ENCODE data around the gene SMPDL3A.

The SMPDL3A gene

DNA sequence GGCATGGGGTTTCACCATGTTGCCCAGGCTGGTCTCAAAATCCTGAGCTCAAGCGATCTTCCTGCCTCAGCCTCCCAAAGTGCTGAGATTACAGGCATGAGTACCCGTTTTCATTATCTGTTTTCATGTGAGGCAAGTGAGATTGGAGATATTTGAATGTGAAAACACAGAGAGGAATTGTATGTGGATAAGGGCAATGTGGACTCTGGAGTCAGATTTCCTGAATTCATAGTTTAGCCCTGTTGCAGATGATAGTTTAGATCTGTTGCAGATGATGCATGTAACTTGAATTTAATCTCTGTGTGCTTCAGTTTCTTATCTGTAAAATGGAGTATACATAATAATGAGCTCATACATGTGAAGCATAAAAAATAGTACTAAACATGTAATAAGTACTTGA lies 3.7 kb downstream of the SMPDL3A start:
- Histone ChIP-seq H3K4me3 (replicated peaks; ENCODE audit: low read depth, low read length) (no peak overlapping the region), H3K36me3 (ENCODE audit: control insufficient read depth, insufficient read depth, low read length) (no peaks in the 10 kb centered on the region), H3K27me3 (replicated peaks; ENCODE audit: control insufficient read depth, insufficient read depth, low read length) (no peaks in the 10 kb centered on the region)
- DNase-seq (ENCODE audit: extremely low read depth, insufficient read length), result no peak
- TF ChIP-seq, protein P1, sequence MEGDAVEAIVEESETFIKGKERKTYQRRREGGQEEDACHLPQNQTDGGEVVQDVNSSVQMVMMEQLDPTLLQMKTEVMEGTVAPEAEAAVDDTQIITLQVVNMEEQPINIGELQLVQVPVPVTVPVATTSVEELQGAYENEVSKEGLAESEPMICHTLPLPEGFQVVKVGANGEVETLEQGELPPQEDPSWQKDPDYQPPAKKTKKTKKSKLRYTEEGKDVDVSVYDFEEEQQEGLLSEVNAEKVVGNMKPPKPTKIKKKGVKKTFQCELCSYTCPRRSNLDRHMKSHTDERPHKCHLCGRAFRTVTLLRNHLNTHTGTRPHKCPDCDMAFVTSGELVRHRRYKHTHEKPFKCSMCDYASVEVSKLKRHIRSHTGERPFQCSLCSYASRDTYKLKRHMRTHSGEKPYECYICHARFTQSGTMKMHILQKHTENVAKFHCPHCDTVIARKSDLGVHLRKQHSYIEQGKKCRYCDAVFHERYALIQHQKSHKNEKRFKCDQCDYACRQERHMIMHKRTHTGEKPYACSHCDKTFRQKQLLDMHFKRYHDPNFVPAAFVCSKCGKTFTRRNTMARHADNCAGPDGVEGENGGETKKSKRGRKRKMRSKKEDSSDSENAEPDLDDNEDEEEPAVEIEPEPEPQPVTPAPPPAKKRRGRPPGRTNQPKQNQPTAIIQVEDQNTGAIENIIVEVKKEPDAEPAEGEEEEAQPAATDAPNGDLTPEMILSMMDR (IDR thresholded peaks at IDR 0.05; ENCODE audit: insufficient read depth, low read length, poor library complexity, severe bottlenecking), result no peak

DNA sequence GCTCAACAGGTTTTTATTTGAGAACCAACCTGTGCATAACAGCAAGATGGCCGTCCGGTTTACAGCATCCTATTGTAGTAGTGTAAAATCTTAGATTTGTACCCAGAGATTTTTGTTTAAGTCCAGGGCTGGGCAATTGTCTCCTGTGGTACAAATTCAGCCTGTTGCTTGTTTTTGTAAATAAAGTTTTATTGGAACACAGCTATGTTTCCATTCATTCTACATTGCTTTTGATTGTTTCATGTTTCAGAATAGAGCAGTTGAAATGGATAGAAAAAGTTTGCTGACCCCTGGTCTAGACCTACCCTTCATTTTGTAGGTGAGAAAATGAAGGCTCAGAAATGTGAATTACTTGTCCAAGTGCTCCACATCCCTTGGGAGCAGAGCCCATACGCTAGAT lies 8.5 kb downstream of the SMPDL3A start:
- Histone ChIP-seq H3K27me3 (replicated peaks; ENCODE audit: control insufficient read depth, insufficient read depth, low read length) (no peaks in the 10 kb centered on the region), H3K36me3 (ENCODE audit: control insufficient read depth, insufficient read depth, low read length) (no peaks in the 10 kb centered on the region), H3K4me3 (replicated peaks; ENCODE audit: low read depth, low read length) (no peak overlapping the region)
- DNase-seq (ENCODE audit: extremely low read depth, insufficient read length), result no peak
- TF ChIP-seq, protein P1 (IDR thresholded peaks at IDR 0.05; ENCODE audit: insufficient read depth, low read length, poor library complexity, severe bottlenecking), result no peak

DNA sequence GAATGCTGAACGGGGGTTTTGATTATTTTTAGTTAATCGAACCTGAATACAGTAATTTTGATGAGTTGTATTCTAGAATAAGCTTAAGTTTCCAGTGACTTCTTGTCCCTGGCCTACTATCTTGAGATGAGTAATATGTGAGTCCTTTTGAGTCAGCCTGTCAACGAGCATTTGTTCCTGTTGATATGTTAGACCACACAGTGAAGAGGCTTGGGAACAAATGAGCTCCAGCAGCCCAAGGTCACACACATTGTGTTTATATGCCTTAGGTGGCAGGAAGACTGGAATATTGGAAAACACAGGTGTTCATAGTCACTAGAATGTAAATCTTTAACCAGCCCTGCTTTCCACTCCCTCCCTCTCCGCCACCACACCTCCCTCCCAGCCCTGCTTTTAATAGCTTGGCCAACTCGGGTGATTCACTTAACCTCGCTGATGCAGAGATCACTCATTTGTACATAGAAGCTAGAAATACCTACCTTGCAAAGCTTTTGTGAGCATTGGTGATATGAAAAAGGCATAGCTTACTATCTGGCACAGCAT lies 9.1 kb downstream of the SMPDL3A start:
- Histone ChIP-seq H3K36me3 (ENCODE audit: control insufficient read depth, insufficient read depth, low read length) (no peaks in the 10 kb centered on the region), H3K4me3 (replicated peaks; ENCODE audit: low read depth, low read length) (no peak overlapping the region), H3K27me3 (replicated peaks; ENCODE audit: control insufficient read depth, insufficient read depth, low read length) (no peaks in the 10 kb centered on the region)
- TF ChIP-seq, protein P1 (IDR thresholded peaks at IDR 0.05; ENCODE audit: insufficient read depth, low read length, poor library complexity, severe bottlenecking), result no peak
- DNase-seq (ENCODE audit: extremely low read depth, insufficient read length), result peak; percentile 22

DNA sequence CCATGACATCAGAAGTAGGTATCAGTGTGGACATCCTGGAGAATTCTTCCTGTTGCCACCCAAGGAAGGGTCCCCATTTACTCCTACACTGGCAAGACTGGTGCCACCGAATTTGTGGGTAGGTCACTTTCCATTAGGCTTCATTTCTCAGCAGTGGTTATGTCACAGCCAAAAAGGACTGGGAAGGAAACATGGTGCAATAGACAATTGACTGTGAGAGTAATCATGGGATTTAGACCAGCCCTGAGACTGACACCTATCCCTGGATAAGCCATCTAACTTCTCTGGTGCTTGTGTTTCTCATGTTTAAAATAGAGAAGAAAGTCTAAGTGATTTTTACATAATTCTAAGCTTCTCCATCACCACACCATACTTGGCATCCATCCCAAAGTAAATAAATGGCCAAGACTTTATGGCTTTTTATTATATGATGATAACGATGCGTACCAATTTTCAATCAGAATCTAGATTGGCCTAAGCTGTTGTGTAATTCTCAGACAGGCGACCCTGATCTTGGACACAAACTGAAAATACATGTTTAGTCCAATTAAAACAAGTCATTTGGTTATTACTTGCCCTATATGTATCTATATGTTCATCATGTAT lies 10.2 kb downstream of the SMPDL3A start:
- Histone ChIP-seq H3K27me3 (replicated peaks; ENCODE audit: control insufficient read depth, insufficient read depth, low read length) (no peaks in the 10 kb centered on the region), H3K4me3 (replicated peaks; ENCODE audit: low read depth, low read length) (no peak overlapping the region), H3K36me3 (ENCODE audit: control insufficient read depth, insufficient read depth, low read length) (no peaks in the 10 kb centered on the region)
- no peak for DNase-seq (ENCODE audit: extremely low read depth, insufficient read length)
- TF ChIP-seq, protein P1 (IDR thresholded peaks at IDR 0.05; ENCODE audit: insufficient read depth, low read length, poor library complexity, severe bottlenecking), result no peak

DNA sequence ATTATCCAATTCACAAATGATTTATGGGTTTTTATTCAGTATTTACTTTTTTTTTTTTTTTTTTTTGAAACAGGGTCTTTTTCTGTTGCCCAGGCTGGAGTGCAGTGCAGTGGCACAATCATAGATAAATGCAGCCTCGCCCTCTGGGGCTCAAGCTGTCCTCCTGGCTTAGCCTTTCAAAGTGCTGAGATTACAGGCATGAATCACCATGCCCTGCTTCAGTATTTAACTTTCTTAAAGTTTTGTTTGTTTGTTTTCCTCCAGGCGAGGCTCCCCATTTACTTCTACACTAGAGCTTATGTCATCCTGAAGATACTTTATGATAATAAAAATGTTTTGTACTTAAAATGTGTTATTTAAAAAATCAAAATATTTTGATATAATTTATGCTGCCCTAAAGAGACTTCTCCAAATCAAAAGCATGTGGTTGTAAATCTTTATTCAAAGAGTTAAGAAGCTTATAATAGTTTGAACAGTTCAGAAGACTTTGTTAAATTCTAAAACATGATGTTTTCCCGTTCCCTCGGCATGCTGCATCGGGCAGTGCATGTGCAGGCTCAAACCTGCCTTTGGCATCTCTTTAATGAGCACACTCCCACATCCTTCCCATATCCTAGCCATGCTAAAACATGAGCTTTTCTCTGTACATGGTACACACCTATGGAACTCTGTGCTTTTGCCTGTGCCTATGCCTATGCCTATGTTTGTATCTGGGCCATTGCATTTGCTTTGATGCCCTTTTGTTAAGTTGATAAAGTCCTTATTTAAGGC lies 11.0 kb downstream of the SMPDL3A start:
- no peak for DNase-seq (ENCODE audit: extremely low read depth, insufficient read length)

More for the DNA sequence above, 11.0 kb downstream of the SMPDL3A start:
- Histone ChIP-seq H3K36me3 (ENCODE audit: control insufficient read depth, insufficient read depth, low read length) (no peaks in the 10 kb centered on the region), H3K4me3 (replicated peaks; ENCODE audit: low read depth, low read length) (no peak overlapping the region), H3K27me3 (replicated peaks; ENCODE audit: control insufficient read depth, insufficient read depth, low read length) (no peaks in the 10 kb centered on the region)
- TF ChIP-seq, protein P1 (IDR thresholded peaks at IDR 0.05; ENCODE audit: insufficient read depth, low read length, poor library complexity, severe bottlenecking), result no peak

All from GM06990 (cell line).